ENCODE measurements around the gene RPL13A.
A peak's percentile ranks its signal among the peaks of the same experiment; 100 is the strongest.
"Not testable (repeated sequence)": the region's sequence is repeated elsewhere in the genome, so short reads cannot be mapped to it uniquely, and the experiment has no call there.

Gene RPL13A

DNA sequence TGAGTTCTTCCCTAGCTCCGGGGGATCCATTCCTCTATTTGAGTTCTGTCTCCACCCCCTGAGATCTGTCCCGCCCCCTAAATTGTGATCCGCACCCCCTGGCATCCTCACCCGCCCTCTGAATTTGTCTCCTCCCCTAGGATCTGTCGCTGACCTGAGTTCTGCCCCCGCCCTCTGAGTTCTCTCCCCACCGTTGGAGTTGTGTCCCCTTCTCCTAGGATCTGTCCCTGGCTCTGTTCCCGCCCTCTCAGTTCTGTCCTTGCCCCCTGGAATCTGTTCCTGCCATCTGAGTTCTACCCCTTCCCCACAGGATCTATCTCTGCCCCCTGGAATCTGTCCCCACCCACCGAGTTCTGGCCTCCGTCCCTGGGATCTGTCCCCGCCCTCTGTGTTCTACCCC lies 45.1 kb upstream of the RPL13A start:
- Histone ChIP-seq H3K9me2 (replicated peaks; ENCODE audit: insufficient read depth, low read length) (no peaks in the 10 kb centered on the region), H3K4me1 (ENCODE audit: low read length) (no peaks in the 10 kb centered on the region), H3F3A (ENCODE audit: insufficient read depth, low read length) (peaks cover 6% of the 10 kb centered on the region; the same call in 1 of the 2 replicates), H3K79me2 (ENCODE audit: low read length) (no peaks in the 10 kb centered on the region), H3K27me3 (replicated peaks; ENCODE audit: insufficient read depth, low read length) (peaks cover 48% of the 10 kb centered on the region), H3K9ac (ENCODE audit: low read length) (no peak overlapping the region), H3K9me3 (replicated peaks; ENCODE audit: insufficient read depth, low read length) (no peaks in the 10 kb centered on the region), H3K27ac (ENCODE audit: low read length) (no peak overlapping the region), H2AFZ (ENCODE audit: low read length) (no peak overlapping the region), H3K4me2 (ENCODE audit: low read depth, low read length) (peak overlapping the region; percentile 90; the same call in 1 of the 2 replicates), H3K4me3 (ENCODE audit: low read length) (0 out of 2 replicates have a peak overlapping the region, but pooled peaks have one; percentile 84), H3K36me3 (replicated peaks; ENCODE audit: insufficient read depth, low read length) (no peaks in the 10 kb centered on the region), H4K20me1 (ENCODE audit: insufficient read depth, low read length) (no peaks in the 10 kb centered on the region)
- TF ChIP-seq EZH2phosphoT487 (IDR thresholded peaks at IDR 0.05; ENCODE audit: low read length): no peak
- TF ChIP-seq, protein P1, sequence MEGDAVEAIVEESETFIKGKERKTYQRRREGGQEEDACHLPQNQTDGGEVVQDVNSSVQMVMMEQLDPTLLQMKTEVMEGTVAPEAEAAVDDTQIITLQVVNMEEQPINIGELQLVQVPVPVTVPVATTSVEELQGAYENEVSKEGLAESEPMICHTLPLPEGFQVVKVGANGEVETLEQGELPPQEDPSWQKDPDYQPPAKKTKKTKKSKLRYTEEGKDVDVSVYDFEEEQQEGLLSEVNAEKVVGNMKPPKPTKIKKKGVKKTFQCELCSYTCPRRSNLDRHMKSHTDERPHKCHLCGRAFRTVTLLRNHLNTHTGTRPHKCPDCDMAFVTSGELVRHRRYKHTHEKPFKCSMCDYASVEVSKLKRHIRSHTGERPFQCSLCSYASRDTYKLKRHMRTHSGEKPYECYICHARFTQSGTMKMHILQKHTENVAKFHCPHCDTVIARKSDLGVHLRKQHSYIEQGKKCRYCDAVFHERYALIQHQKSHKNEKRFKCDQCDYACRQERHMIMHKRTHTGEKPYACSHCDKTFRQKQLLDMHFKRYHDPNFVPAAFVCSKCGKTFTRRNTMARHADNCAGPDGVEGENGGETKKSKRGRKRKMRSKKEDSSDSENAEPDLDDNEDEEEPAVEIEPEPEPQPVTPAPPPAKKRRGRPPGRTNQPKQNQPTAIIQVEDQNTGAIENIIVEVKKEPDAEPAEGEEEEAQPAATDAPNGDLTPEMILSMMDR (IDR thresholded peaks at IDR 0.05; ENCODE audit: low read length): no peak
- TF ChIP-seq EZH2 (optimal IDR thresholded peaks at IDR 0.05; ENCODE audit: low read depth, low read length): no peak
- DNase-seq: no peak

DNA sequence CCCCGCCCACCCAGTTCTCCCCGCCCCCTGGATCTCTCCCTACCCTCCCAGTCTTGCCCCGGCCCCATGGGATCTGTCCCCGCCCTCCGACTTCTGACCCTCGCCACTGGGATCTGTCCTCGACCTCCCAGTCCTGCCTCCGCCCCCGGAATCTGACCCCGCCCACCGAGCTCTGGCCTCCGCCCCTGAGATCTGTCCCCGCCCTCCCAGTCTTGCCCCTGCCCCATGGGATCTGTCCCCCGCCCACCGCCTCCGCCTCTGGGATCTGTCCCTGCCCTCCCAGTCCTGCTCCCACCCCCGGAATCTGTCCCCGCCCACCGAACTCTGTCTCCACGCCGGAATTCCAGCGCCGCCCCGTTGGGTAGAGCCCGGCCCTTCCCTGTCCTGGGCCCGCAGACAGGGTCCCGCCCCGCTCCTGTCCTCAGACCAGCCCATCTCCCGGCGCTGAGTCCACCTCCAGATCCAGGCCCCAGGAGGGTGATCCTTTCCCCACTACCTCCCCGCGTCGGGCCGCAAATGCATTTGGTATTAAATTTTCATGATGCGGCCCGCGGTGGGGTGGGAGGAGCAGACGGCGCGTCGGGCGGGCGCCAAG lies 44.5 kb upstream of the RPL13A start:
- no peak for TF ChIP-seq EZH2phosphoT487 (IDR thresholded peaks at IDR 0.05; ENCODE audit: low read length)
- TF ChIP-seq EZH2 (optimal IDR thresholded peaks at IDR 0.05; ENCODE audit: low read depth, low read length): no peak
- TF ChIP-seq, protein P1 (IDR thresholded peaks at IDR 0.05; ENCODE audit: low read length): no peak
- H2AFZ ChIP-seq (ENCODE audit: low read length): peak overlapping the region; percentile 99
- DNase-seq: peak; percentile 57
- H3K9me2 ChIP-seq (replicated peaks; ENCODE audit: insufficient read depth, low read length): no peaks in the 10 kb centered on the region
- peaks cover 43% of the 10 kb centered on the region for H3K27me3 ChIP-seq (replicated peaks; ENCODE audit: insufficient read depth, low read length)
- H3K79me2 ChIP-seq (ENCODE audit: low read length): no peaks in the 10 kb centered on the region
- peak overlapping the region; percentile 90 for H3K4me2 ChIP-seq (ENCODE audit: low read depth, low read length)
- peak overlapping the region; percentile 62; the same call in 1 of the 2 replicates for H3K9ac ChIP-seq (ENCODE audit: low read length)
- H3K9me3 ChIP-seq (replicated peaks; ENCODE audit: insufficient read depth, low read length): no peaks in the 10 kb centered on the region
- H3K4me1 ChIP-seq (ENCODE audit: low read length): no peaks in the 10 kb centered on the region
- H3F3A ChIP-seq (ENCODE audit: insufficient read depth, low read length): peaks cover 6% of the 10 kb centered on the region; the same call in 1 of the 2 replicates
- H3K4me3 ChIP-seq (ENCODE audit: low read length): peak overlapping the region; percentile 84
- H4K20me1 ChIP-seq (ENCODE audit: insufficient read depth, low read length): no peaks in the 10 kb centered on the region
- no peaks in the 10 kb centered on the region for H3K36me3 ChIP-seq (replicated peaks; ENCODE audit: insufficient read depth, low read length)
- no peak overlapping the region; the same call in 1 of the 2 replicates for H3K27ac ChIP-seq (ENCODE audit: low read length)

DNA sequence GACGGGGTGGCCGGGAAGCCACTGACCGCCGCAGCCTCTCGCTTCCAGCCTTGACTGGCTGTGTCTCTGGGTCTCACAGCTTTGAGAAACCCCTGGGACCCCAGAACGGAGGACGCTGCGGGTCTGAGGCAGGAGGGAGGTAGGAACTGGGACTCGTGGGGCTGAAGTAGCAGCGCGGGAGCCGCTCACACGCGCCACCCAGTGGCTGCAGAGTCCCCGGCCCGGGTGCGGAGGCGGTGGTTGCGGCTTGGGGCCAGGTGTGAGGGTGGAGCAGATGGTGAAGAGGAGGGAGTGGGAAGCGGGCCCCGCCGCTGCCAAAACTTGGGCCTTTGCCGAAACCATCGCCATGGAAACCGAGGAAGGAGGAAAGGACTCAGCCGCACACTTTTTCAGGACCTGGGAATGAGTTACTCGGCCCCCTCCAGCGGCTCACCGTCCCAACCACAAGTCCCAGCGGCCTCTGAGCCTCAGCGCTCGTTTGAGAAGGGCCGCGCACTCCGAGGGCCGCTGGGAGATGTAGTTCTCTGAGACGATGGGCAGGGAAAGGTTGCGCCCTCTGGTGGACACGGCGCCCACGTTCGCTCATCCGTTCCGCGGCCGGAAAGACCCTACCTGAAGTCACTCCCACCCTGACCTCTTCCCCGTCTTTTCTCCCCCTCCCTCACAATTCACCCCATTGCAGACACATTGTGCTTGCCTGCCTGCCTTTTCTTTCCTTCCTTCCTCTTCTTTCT lies 43.9 kb upstream of the RPL13A start:
- H3K9me3 ChIP-seq (replicated peaks; ENCODE audit: insufficient read depth, low read length): no peaks in the 10 kb centered on the region
- no peaks in the 10 kb centered on the region for H3K4me1 ChIP-seq (ENCODE audit: low read length)
- DNase-seq: peak; percentile 93
- peak overlapping the region; percentile 84 for H3K4me3 ChIP-seq (ENCODE audit: low read length)
- peak overlapping the region; percentile 90 for H3K4me2 ChIP-seq (ENCODE audit: low read depth, low read length)
- H3K79me2 ChIP-seq (ENCODE audit: low read length): no peaks in the 10 kb centered on the region
- H3K9me2 ChIP-seq (replicated peaks; ENCODE audit: insufficient read depth, low read length): no peaks in the 10 kb centered on the region
- H3K27ac ChIP-seq (ENCODE audit: low read length): peak overlapping the region; percentile 28; the same call in 1 of the 2 replicates
- H3K27me3 ChIP-seq (replicated peaks; ENCODE audit: insufficient read depth, low read length): peaks cover 36% of the 10 kb centered on the region
- H3K36me3 ChIP-seq (replicated peaks; ENCODE audit: insufficient read depth, low read length): no peaks in the 10 kb centered on the region
- H4K20me1 ChIP-seq (ENCODE audit: insufficient read depth, low read length): no peaks in the 10 kb centered on the region
- H3F3A ChIP-seq (ENCODE audit: insufficient read depth, low read length): peaks cover 6% of the 10 kb centered on the region; the same call in 1 of the 2 replicates
- H3K9ac ChIP-seq (ENCODE audit: low read length): peak overlapping the region; percentile 62; the same call in 1 of the 2 replicates
- peak overlapping the region; percentile 99 for H2AFZ ChIP-seq (ENCODE audit: low read length)
- TF ChIP-seq, protein P1 (IDR thresholded peaks at IDR 0.05; ENCODE audit: low read length): peak; percentile 78
- TF ChIP-seq EZH2 (optimal IDR thresholded peaks at IDR 0.05; ENCODE audit: low read depth, low read length) (no peak), EZH2phosphoT487 (IDR thresholded peaks at IDR 0.05; ENCODE audit: low read length) (no peak)

DNA sequence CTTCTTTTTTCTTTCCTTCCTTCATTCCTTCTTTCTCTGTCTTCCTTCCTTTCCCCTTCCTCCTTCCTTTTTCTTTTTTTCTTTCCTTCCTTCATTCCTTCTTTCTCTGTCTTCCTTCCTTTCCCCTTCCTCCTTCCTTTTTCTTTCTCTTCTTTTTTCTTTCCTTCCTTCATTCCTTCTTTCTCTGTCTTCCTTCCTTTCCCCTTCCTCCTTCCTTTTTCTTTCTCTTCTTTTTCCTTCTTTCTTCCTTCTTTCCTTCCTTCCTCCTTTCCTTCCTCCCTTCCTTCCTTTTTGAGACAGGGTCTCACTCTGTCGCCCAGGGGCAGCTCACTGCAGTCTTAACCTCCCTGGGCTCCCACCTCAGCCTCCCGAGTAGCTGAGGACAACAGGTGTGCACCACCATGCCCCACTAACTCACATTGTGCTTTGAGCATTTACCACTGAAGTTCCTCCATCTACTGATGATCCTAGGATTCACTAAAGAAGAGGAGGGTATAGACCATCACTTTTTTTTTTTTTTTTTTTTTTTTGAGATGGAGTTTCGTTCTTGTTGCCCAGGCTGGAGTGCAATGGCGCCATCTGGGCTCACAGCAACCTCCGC lies 43.2 kb upstream of the RPL13A start:
- not testable (repeated sequence) for H3K79me2 ChIP-seq (ENCODE audit: low read length); H3K9me2 ChIP-seq (replicated peaks; ENCODE audit: insufficient read depth, low read length); H3F3A ChIP-seq (ENCODE audit: insufficient read depth, low read length); H3K9me3 ChIP-seq (replicated peaks; ENCODE audit: insufficient read depth, low read length); DNase-seq; H3K9ac ChIP-seq (ENCODE audit: low read length); H3K4me1 ChIP-seq (ENCODE audit: low read length); H4K20me1 ChIP-seq (ENCODE audit: insufficient read depth, low read length); H3K36me3 ChIP-seq (replicated peaks; ENCODE audit: insufficient read depth, low read length); H3K27ac ChIP-seq (ENCODE audit: low read length)
- Histone ChIP-seq H3K4me2 (ENCODE audit: low read depth, low read length) (peak overlapping the region; percentile 90; the same call in 1 of the 2 replicates), H3K4me3 (ENCODE audit: low read length) (peak overlapping the region; percentile 84; the same call in 1 of the 2 replicates), H3K27me3 (replicated peaks; ENCODE audit: insufficient read depth, low read length) (peaks cover 29% of the 10 kb centered on the region), H2AFZ (ENCODE audit: low read length) (peak overlapping the region; percentile 99; the same call in 1 of the 2 replicates)
